Astrocyte of the spinal cord (primary cell): ENCODE results near the gene SPRR2B.

Experiments
- DNase-seq: peaks from one replicate; pipeline ENCODE4 v3.0.0; 2011; ENCODE audit warnings: low read depth, low spot score
- H3K4me3 ChIP-seq: 2 replicates; pipeline ENCODE4 v1.5.1; 2011; ENCODE audit warnings: low read depth, mild to moderate bottlenecking, low read length, moderate library complexity
- in situ Hi-C: cut with HindIII; loops from 2 replicates; pipeline ENCODE4 v1.10.0; 2017; ENCODE audit warnings: low sequenced_read_pairs
- TF ChIP-seq, protein P1 (sequence below): IDR thresholded peaks from 2 replicates; pipeline ENCODE4 v1.5.1; 2012; ENCODE audit warnings: low read depth, mild to moderate bottlenecking, low read length, inconsistent platforms

The SPRR2B gene

DNA sequence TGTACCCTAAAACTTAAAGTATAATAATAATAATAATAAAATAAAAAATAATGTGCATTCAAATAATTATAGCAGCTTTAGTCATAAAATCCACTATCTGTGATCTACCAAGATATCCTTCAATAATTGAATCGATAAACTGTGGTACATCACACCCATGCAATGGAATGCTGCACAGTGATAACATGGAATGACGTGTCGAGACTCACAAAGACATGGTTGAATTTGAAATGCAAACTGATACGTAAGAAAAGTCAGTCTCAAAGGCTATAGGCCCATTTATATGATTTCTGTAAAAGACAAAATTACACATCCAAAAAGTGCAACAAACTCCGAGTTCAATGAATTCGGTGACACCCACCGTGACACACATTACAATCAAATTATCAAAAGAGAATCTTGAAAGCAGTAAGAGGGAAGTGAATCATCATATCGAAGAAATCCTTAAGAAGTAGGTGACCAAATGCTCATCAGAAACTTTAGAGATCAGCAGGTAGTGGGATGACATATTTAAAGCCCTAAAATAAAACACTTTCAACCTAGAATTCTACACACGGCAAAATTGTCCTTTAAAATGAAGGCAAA, 28.1 kb upstream of the SPRR2B start:
- in situ Hi-C loops = no loop called here
- TF ChIP-seq, protein P1, sequence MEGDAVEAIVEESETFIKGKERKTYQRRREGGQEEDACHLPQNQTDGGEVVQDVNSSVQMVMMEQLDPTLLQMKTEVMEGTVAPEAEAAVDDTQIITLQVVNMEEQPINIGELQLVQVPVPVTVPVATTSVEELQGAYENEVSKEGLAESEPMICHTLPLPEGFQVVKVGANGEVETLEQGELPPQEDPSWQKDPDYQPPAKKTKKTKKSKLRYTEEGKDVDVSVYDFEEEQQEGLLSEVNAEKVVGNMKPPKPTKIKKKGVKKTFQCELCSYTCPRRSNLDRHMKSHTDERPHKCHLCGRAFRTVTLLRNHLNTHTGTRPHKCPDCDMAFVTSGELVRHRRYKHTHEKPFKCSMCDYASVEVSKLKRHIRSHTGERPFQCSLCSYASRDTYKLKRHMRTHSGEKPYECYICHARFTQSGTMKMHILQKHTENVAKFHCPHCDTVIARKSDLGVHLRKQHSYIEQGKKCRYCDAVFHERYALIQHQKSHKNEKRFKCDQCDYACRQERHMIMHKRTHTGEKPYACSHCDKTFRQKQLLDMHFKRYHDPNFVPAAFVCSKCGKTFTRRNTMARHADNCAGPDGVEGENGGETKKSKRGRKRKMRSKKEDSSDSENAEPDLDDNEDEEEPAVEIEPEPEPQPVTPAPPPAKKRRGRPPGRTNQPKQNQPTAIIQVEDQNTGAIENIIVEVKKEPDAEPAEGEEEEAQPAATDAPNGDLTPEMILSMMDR = no peak
- no peak for DNase-seq
- H3K4me3 ChIP-seq = no peak overlapping the region

DNA sequence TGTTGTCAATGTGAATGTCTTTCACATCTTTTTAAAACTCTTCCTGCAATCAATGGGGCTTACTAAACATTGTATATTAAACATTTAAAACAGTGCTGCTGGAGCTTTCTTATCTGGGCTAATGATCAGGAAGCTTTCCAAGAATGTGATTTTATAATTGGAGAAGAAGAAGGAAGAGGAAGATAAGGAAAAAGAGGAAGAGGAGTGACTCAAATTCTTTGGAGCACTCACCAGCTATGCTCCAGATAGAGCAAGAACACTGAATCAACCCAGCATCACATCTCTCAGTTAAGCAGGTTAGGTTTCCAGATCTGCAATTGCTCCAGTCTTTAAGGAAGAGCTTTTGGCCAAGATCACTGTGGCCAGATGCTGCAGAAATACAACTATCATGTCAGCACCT, 24.4 kb upstream of the SPRR2B start:
- DNase-seq = no peak
- in situ Hi-C loops = no loop called here
- TF ChIP-seq, protein P1 = no peak
- H3K4me3 ChIP-seq = no peak overlapping the region

DNA sequence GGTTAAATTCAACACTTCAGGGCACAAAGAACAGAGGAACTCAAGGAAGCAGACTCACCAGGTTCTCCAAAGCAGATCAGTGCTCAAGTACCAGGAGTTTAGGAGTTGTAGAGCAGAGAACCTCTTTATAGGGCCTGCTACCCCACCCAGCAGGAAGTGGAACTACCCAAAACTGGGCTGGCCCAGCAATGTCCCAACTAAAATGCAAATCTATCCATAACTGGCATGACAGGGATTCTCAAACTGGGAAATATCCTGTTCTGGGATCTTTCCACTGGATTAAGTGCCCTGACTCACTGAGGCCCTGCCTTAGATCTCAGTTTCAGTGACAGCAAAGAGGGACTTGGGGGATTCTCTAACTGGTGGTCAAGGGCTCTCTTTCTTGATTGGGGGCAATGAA, 23.0 kb upstream of the SPRR2B start, which contains the start of gene SPRR2E:
Gene SPRR2E (minus strand): TSS at position 101 of the 400 bp plus-strand sequence. CDS start 775 bp downstream, outside the sequence.
- no peak within 1 kb of the TSS for H3K4me3 ChIP-seq
- in situ Hi-C loops = no loop called here
- no peak for DNase-seq
- TF ChIP-seq, protein P1 = no peak

DNA sequence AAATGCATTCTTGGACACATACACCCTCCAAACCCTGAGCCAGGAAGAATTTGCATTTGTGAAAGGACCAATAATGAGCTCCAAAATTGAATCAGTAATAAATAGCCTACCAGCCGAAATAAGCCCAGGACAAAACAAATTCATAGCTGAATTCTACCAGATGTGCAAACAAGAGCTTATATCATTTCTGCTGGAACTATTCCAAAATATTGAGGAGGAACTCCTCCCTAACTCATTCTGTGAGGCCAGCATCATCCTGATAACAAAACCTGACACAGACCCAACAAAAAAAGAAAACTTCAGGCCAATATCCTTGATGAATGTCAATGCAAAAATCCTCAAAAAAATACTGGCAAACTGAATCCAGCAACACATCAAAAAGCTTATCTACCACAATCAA, 16.2 kb upstream of the SPRR2B start:
- TF ChIP-seq, protein P1 = no peak
- DNase-seq = no peak
- in situ Hi-C loops = no loop called here
- H3K4me3 ChIP-seq = no peak overlapping the region

DNA sequence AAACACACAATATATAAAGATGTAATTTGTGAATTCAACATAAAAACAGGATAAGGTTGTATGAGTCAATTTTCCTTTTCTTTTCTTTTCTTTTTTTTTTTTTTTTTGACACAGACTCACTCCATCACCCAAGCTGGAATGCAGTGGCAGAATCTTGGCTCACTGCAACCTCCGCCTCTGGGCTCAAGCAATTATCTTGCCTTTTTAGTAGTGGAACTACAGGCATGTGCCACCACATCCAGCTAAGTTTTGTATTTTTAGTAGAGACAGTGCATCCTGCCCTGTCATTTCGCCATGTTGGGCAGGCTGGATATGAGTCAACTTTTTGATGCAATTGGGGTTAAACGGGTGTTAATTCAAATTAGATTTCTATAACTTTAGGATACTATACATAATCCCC, 10.3 kb upstream of the SPRR2B start:
- H3K4me3 ChIP-seq = no peak overlapping the region
- TF ChIP-seq, protein P1 = no peak
- no peak for DNase-seq
- in situ Hi-C loops = no loop called here

DNA sequence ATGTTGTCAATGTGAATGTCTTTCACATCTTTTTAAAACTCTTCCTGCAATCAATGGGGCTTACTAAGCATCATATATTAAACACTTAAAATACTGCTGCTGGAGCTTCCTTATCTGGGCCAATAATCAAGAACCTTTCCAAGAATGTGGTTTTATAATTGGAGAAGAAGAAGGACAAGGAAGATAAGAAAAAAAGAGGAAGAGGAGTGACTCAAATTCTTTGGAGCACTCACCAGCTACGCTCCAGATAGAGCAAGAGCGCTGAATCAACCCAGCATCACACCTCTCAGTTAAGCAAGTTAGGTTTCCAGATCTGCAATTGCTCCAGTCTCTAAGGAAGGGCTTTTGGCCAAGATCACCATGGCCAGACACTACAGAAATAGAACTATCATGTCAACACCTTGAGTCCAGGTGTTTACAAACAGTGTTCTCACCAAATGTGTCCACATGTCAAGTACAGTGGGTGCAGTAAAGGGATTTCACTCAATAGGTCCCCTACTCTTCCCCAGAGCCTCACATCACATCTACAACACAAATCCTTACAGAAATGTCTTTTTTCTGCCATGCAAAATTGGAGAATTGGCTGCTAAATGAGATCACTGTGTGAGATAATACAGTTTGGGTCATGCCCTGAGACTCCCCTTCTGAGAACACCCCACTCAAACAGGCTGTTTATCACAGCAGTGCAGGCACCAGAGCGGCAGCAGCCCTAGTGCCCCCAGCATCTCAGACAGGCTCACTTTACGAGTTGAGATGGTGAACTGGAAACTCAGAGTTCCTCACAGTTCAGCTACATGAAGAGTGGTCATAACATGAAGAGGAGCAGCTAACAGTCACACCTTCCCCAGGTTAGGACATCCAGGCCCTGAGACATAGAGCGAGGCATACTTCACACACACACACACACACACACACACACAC, 1.7 kb upstream of the SPRR2B start:
- in situ Hi-C loops = no loop called here
- TF ChIP-seq, protein P1 = no peak
- no peak overlapping the region for H3K4me3 ChIP-seq
- no peak for DNase-seq
